ENCODE data around the gene ITK.
A peak's percentile ranks its signal among the peaks of the same experiment; 100 is the strongest.

ITK gene

GRCh38 chr5:157247267-157247666 is 66.6 kb downstream of the ITK start:
- no peak for DNase-seq (ENCODE audit: low read depth)

DNA sequence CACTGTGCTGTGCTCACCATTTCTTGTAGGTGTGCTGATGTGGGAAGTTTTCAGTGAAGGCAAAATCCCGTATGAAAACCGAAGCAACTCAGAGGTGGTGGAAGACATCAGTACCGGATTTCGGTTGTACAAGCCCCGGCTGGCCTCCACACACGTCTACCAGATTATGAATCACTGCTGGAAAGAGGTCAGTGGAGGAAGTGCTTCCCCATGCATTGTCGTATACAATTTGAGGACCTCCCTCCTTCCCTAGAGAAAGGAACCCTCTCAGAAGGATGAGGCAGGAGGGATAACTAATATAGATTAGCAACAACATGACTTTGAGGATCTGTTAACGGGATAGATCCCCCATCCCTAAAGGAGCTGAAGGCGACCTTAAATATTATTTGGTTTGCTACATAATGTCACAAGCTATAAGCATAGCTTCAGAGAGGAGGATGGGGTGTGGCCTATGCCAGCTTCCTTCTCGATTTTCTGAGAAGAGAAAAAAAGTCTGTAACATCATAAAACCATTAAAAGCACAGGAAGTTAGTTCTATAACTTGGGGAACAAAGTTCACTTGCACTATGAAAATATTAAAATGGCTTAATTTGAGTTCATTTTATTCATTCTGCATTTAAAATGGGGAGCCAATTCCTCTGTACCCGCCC is 68.3 kb downstream of the ITK start:
- DNase-seq (ENCODE audit: low read depth) = no peak

DNA sequence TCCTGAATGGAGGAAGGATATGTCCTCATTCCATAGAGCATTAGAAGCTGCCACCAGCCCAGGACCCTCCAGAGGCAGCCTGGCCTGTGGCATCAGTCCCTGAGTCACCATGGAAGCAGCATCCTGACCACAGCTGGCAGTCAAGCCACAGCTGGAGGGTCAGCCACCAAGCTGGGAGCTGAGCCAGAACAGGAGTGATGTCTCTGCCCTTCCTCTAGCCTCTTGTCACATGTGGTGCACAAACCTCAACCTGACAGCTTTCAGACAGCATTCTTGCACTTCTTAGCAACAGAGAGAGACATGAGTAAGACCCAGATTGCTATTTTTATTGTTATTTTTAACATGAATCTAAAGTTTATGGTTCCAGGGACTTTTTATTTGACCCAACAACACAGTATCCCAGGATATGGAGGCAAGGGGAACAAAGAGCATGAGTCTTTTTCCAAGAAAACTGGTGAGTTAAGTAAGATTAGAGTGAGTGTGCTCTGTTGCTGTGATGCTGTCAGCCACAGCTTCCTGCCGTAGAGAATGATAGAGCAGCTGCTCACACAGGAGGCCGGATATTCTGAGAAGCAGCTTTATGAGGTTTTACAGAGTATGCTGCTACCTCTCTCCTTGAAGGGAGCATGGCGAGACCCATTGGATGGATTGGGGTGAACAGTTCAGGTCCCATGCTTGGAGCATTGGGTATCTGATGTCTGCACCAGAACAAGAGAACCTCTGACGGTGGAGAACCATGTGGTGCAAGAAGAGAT is 72.2 kb downstream of the ITK start:
- DNase-seq (ENCODE audit: low read depth) = no peak

DNA sequence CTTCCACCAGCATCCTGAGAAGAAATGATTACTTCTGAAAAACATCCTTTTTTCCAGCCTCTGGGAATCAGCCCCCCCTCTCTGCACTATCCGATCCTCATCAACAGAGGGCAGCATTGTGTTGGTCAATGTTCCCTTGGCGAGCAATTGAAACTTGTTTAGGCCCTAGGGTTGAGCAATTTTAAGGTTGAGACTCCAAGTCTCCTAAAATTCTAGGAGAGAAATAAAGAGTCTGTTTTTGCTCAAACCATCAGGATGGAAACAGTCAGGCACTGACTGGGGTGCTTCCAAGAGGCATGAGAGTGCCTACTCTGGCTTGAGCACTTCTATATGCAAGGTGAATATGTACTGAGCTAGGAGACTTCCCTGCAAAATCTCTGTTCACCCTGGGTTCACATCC is 72.9 kb downstream of the ITK start:
- no peak for DNase-seq (ENCODE audit: low read depth)

GRCh38 chr5:157258450-157258849 is 77.8 kb downstream of the ITK start:
- no peak for DNase-seq (ENCODE audit: low read depth)

- DNase-seq (ENCODE audit: low read depth) = no peak
Measured at GRCh38 chr5:157259699-157260098, 79.1 kb downstream of the ITK start.

- no peak for DNase-seq (ENCODE audit: low read depth)
Measured at GRCh38 chr5:157263496-157264090, 83.0 kb downstream of the ITK start.

DNA sequence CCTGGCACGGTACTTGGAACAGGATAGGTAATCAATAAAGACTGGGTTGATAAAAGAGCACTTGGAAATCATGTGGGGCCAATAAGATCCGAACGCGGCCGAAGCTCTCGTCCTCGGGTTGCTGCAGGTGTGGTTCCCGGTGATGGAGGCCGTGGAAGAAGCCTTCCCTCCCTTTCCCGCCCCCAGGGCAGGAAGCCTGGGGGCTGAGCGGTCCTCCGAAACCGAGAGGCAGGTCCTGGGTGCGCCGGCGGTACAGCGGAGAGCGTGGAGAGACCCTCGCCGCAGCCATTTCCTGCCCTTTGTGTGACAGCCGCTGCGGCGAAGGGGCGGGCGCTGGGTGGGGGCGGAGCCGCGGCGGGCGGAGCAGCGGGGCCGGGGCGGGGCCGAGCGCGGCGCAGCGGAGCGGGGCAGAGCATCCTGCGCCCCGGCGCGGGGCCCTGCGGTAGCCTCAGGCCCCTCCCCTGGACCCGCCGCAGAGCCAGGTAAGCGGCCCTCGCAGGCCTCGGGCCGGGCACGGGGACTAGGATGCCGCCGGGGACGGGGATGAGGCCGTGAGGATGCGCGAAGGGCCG is 85.2 kb downstream of the ITK start, which contains the start of gene CYFIP2:
Gene CYFIP2 (plus strand): TSS at position 410 of the 572 bp plus-strand sequence. CDS start 19,239 bp downstream, outside the sequence.
- DNase-seq (ENCODE audit: low read depth) = peak; percentile 71

DNA sequence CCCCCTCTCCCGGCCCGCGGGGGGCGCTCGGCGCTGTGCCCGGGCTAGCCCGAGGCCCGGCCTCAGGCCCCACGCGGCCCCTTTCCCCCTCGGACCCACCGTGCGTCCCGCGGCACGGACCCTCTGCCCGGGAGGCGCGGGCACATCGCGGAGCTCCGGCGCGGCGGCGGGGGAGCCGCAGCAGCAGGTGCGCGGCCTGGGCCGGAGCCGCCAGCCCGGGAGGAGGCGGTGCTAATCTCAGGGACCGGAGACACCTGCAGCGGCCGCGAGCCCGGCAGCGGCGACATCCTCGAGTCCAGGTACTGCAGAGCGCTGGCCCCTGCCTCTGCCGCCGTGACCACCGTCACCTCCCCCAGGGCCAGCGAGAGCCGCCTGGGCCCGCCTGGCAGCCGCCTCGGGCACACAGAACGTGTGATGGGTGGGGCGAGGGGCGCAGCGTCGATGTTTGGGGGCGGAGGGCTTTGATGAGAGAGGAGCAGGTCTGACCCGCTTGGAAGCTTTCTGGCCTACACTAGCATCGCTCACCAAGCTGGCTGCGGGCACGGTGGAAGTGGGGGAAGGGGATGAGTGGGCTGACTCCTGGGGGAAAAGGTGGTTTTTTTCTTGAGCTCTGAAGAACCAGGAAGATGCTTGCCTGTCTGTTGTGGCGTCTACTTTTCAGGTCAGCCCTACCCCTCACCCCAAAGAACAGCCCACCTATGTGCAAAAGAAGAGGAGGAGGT is 85.8 kb downstream of the ITK start:
- no peak for DNase-seq (ENCODE audit: low read depth)

GRCh38 chr5:157267025-157267424 is 86.4 kb downstream of the ITK start:
- DNase-seq (ENCODE audit: low read depth) = no peak

GRCh38 chr5:157267761-157268480 is 87.3 kb downstream of the ITK start:
- DNase-seq (ENCODE audit: low read depth) = no peak

DNA sequence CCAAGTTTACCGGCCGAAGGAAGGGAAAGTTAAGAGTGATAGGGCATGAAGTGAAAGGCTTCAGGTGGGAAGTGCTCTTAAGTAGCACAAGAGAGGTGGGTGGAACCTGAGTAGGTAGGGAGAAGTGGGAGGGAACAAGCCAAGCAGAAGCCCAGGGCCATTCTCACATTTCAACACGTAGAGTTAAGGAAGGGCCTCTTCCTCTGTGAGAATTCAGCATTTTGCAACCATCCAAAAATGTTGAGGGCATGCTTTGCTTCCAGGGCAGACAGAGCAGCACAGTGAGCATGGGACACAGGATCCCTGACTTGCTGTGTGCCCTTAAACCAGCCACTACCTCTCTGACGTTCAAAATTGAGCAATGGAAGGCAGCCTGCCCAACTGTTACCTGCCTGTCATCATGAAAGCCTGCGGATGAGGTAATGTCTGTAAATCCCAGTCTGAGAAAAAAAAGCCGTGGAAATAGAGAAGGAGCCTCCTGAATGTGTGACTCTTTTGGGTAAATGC is 88.6 kb downstream of the ITK start:
- no peak for DNase-seq (ENCODE audit: low read depth)

DNA sequence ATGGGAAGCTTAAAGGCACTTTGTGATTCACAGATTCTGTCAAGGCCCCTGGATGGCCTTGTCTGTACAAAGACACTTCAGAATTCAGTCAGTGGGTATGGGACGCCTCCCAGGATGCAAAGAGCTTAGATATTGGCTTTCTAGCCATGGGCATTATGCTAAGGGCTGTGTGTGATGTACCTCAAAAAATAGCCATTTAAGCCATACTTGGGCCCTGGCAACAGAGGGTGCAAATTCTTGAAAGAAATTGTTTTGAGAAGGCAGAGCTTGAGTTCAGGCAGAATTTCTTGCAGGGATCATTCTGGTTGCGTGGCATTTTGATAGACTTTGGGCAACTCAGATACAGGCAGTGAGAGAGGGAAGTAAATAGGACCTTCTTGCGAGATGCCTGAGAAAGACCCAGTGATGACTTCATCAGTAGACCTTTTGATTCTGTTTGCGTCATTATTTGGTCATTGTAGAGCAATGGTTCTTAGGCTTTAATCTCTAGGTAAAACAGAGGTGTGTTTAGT is 89.2 kb downstream of the ITK start:
- DNase-seq (ENCODE audit: low read depth) = no peak

DNA sequence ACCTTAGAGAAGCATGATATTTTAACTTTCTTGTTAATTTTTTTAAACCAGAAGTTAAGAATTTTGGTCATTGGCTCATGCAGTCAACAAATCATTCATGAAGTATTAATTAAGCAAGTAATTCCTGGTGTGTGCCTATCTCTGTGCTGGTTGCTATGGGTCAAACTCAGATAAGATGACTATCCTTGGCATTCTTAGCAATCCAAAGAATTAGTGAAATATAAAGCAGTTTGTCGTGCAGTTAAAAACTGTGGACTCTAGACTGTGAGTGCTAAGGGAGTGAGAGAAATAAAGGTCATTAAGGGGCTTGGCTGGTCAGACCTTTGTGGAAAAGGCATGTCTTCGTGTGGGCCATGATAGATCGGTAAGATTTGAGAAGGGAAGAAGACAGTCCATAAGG is 90.1 kb downstream of the ITK start:
- no peak for DNase-seq (ENCODE audit: low read depth)

DNA sequence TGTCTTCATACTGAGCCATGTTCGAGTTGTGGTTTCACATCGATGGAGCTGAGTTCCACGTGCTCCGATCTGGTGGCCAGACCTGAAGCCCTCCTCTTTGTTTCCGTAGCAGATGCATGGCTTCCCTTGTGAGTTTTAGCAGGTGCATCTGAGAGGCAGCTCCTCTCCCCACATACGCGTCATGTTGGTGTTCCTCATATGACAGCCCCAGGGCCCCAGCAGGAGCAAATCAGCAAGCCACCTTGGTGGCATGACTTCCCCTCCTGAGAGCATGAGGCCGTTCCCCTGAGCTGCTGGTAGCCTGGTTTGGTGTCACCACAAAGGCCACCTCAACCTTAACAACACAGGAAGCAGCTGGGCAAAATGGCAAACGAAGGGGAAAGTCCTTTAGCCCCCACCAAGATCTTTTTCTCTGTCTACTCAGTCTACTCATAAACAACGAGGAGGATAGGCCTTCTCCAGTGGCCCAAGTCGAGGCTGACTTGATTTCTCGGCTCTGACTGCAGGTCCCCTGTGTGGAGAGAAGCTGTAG is 91.2 kb downstream of the ITK start:
- DNase-seq (ENCODE audit: low read depth) = peak; percentile 63

DNA sequence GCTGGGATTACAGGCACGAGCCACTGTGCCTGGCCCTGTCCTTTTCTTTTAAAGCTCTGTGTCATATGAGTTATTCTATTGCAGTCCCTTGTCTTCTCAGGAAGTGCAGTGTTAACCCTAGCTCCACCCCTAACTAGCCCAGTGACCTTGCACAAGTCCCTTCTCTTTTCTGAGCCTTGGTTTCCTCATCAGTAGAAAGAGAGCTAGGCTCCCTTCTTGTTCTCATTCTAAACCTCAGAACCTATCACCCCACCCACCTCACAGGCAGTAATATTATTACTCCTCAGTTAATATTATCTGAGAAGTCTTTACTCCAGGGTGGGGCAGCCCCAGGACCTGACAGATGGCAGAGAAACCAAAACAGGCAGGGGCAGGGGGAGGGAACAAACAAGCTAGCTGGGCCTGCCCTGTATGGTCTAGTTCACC is 92.5 kb downstream of the ITK start:
- DNase-seq (ENCODE audit: low read depth) = no peak

- no peak for DNase-seq (ENCODE audit: low read depth)
Measured at GRCh38 chr5:157275403-157275802, 94.8 kb downstream of the ITK start.

DNA sequence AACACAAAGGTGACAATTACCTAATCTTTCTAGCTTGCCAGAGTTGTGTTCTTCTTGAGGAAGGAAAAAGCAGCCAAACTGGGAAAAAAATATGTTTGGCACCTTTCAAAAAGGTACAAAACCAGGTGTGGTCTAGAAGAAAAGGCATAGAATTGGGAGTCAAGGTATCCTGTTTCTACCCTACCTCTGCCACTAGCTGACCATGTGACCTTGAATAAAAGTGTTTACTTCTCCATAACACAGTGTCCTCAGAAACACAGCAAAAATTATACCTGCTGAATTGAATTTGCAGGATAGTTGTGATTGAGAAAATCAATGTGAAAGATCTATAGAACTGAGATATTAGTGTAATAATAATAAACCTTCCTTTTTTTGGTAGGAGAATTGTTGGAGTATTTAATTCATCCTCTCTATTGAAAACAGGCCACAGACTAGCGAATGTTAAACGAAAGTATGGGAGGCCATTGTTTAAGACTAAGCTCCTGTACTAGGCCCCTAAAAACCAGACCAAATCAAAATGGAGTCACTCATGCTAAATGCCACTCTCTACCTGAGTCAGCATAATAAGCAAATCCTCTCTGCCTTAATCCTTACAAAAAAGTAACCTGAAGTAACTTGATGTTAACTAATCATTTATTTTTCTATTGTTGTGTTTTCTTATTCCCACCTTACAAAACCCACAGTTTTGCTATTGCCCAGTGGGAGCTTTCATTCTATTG is 97.8 kb downstream of the ITK start:
- DNase-seq (ENCODE audit: low read depth) = no peak

DNA sequence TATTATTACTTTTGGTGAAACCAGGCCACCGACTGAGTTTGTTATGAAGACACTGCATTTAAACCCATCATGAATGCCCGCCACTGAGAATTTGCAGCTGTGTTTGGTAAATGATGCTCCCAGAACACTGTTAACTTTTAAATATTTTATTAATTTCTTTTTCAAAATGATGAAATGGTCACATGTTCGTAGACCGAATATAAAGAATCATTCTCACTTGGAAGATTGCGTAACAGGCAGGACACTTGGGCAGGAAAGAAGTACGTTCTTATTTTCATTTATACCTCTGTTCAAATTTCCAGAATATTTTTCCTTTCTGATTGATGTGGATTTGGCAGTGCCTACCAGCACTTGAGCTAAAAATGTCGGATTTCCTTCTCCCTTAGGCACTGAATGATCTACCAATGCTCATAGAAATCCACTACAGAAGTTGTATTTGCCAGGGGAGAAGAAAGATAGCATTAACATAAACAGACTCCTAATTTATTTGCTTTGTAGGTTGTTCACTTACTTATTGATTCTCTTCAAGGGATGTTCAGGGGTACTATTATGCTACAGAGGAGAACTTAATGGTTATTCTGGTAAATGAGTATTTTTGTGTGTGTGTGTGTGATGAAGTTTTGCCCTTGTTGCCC is 99.1 kb downstream of the ITK start:
- DNase-seq (ENCODE audit: low read depth) = no peak

GRCh38 chr5:157280927-157281326 is 100.3 kb downstream of the ITK start:
- no peak for DNase-seq (ENCODE audit: low read depth)
